MCF 10A (cell line): Measurements from ENCODE around the gene EEF1A2. TPM values are rescaled to one million over a fixed set of nuclear protein-coding genes. Genes with fewer than 3 reads are reported as not detected.

Source experiments
- BruUV-seq: library from RNA; stranded (reverse); fragments of 400-500 nt; replicated peaks from 2 replicates; lab custom pipeline; 2021; lab: Mats Ljungman, UMichigan
- CTCF ChIA-PET: fragments of 300-600 bp; sonication (Branson Sonifier 250); formaldehyde crosslinking; extraction: SDS; loops from one replicate; lab custom pipeline; 2021; ENCODE audit warnings: antibody characterized with exemption, inconsistent platforms; lab: Yijun Ruan, JAX
- POLR2A ChIA-PET: fragments of 300-600, 350-650 bp; sonication (Branson Sonifier 250); formaldehyde crosslinking; extraction: SDS; loops from one replicate; lab custom pipeline; 2020; ENCODE audit warnings: antibody characterized with exemption, inconsistent platforms; lab: Yijun Ruan, JAX
- DNase-seq: peaks from one replicate; pipeline ENCODE4 v3.0.0-alpha.2; 2018; ENCODE audit not compliant: unreplicated experiment
- H3K27ac Mint-ChIP-seq: one replicate; pipeline ENCODE4 v1.8.0; 2022; ENCODE audit warnings: mild to moderate bottlenecking, low read depth, mixed read lengths; ENCODE audit not compliant: unreplicated experiment
- H3K27me3 Mint-ChIP-seq: one replicate; pipeline ENCODE4 v1.8.0; 2022; ENCODE audit warnings: mixed read lengths; ENCODE audit not compliant: insufficient read depth, unreplicated experiment
- H3K36me3 Mint-ChIP-seq: one replicate; pipeline ENCODE4 v1.8.0; 2022; ENCODE audit warnings: mild to moderate bottlenecking, moderate library complexity, mixed read lengths; ENCODE audit not compliant: insufficient read depth, unreplicated experiment
- H3K4me1 Mint-ChIP-seq: one replicate; pipeline ENCODE4 v1.8.0; 2022; ENCODE audit warnings: mixed read lengths; ENCODE audit not compliant: insufficient read depth, unreplicated experiment
- H3K4me3 Mint-ChIP-seq: one replicate; pipeline ENCODE4 v1.8.0; 2022; ENCODE audit warnings: mild to moderate bottlenecking, moderate library complexity, mixed read lengths; ENCODE audit not compliant: unreplicated experiment
- H3K9me3 Mint-ChIP-seq: one replicate; pipeline ENCODE4 v1.8.0; 2022; ENCODE audit warnings: mixed read lengths; ENCODE audit not compliant: unreplicated experiment
- intact Hi-C: fragments of 100-400 bp; cut with micrococcal nuclease; formaldehyde crosslinking; loops from 2 replicates; pipeline ENCODE4 v1.14.1; 2022
- total RNA-seq: library from RNA; stranded (reverse); gene quantifications from 2 replicates; pipeline ENCODE4 v1.2.3, GENCODE V29; 2022
- TF ChIP-seq, protein P1 (sequence below): fragments of 200-600 bp; IDR thresholded peaks from one replicate; pipeline ENCODE4 v1.8.0; 2022; ENCODE audit warnings: antibody characterized with exemption, mild to moderate bottlenecking; ENCODE audit not compliant: unreplicated experiment

Gene EEF1A2
- total RNA-seq, 1 experiment from 2014 or later = 3.3 TPM

DNA sequence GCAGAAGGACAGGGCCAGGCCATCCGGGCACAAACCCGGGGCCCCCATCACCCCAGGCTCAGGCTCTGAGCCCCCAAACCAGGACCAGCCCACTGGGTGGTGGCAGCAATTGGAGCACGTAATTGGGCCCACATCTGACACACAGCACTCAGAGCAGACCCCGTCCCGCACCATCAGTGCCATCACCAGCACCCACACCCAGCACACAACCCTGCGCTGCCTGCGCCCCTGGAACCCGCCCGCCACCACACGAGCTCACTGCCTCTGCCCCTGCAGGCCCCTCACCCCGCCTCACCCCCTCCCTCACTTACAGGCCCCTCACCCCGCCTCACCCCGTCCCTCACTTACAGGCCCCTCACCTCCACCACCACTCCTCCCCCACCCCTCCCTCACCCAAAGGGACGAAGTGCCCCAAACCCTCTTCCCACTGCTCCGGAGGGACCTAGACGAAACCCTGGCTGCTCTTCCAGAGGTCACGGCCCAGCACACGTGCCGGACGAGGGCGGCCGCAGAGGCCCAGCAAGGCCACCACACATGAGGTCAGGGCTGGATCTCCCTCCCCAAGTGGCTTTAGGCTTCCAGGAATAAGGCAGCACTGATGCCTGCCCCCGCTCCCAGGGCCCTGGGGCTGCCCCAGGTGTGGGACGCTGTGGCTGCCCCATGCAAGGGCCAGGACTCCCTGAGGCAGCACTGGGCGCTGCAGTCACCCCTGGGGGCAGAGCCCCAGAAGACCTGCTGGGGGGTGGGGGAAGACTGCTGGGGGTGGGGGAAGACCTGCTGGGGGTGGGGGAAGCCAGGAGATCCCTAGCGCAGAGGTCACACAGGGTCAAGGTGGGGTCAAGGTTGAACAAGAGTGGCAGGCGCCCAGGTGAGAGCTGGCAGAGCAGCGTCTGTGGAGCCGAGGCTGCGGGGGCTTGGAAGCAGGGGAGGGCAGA, 48.8 kb downstream of the EEF1A2 start:
- DNase-seq = no peak
- no peak overlapping the region for H3K4me3 Mint-ChIP-seq
- POLR2A ChIA-PET = interaction anchor here (0.6 to 0.8 kb wide), 2 partner anchors 24 to 318 kb away, joined by 3 read pairs; no protein-coding TSS in a partner anchor
- no TSS peak for BruUV-seq
- H3K36me3 Mint-ChIP-seq = no peaks in the 10 kb centered on the region
- CTCF ChIA-PET = interaction anchor here (0.6 kb wide), 1 partner anchor 595 kb away, joined by 4 read pairs; no protein-coding TSS in a partner anchor
- H3K9me3 Mint-ChIP-seq = no peaks in the 10 kb centered on the region
- H3K27me3 Mint-ChIP-seq = peaks cover 33% of the 10 kb centered on the region
- H3K27ac Mint-ChIP-seq = no peak overlapping the region
- H3K4me1 Mint-ChIP-seq = peaks cover 4% of the 10 kb centered on the region
- TF ChIP-seq, protein P1, sequence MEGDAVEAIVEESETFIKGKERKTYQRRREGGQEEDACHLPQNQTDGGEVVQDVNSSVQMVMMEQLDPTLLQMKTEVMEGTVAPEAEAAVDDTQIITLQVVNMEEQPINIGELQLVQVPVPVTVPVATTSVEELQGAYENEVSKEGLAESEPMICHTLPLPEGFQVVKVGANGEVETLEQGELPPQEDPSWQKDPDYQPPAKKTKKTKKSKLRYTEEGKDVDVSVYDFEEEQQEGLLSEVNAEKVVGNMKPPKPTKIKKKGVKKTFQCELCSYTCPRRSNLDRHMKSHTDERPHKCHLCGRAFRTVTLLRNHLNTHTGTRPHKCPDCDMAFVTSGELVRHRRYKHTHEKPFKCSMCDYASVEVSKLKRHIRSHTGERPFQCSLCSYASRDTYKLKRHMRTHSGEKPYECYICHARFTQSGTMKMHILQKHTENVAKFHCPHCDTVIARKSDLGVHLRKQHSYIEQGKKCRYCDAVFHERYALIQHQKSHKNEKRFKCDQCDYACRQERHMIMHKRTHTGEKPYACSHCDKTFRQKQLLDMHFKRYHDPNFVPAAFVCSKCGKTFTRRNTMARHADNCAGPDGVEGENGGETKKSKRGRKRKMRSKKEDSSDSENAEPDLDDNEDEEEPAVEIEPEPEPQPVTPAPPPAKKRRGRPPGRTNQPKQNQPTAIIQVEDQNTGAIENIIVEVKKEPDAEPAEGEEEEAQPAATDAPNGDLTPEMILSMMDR = no peak
- intact Hi-C loops = no loop called here

DNA sequence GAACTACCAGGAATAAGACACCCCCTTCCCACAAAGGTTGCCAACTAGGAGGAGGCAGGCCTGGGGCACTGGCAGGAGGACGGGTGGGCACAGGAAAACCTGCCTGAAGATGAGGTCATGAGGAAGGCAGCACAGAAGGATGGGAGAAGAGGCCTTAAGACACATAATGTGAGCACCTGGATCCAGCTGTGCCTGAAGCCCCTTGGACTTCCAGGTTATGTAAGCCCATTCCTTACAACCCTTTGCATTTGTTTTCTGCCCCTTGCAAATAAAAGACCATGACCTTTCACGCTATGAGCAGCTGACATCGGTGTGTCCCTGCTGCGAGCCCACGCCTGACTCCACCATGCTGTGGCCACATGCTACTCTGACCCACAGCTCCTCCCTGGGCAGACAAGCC, 49.9 kb downstream of the EEF1A2 start:
- H3K4me1 Mint-ChIP-seq = peaks cover 2% of the 10 kb centered on the region
- intact Hi-C loops = no loop called here
- no peak for DNase-seq
- H3K27ac Mint-ChIP-seq = no peak overlapping the region
- CTCF ChIA-PET = no interaction called here
- no peaks in the 10 kb centered on the region for H3K36me3 Mint-ChIP-seq
- TF ChIP-seq, protein P1 = no peak
- no peak overlapping the region for H3K4me3 Mint-ChIP-seq
- no TSS peak for BruUV-seq
- POLR2A ChIA-PET = interaction anchor here (0.6 to 0.8 kb wide), 2 partner anchors 25 to 317 kb away, joined by 3 read pairs; no protein-coding TSS in a partner anchor
- H3K9me3 Mint-ChIP-seq = no peaks in the 10 kb centered on the region
- H3K27me3 Mint-ChIP-seq = peaks cover 33% of the 10 kb centered on the region

DNA sequence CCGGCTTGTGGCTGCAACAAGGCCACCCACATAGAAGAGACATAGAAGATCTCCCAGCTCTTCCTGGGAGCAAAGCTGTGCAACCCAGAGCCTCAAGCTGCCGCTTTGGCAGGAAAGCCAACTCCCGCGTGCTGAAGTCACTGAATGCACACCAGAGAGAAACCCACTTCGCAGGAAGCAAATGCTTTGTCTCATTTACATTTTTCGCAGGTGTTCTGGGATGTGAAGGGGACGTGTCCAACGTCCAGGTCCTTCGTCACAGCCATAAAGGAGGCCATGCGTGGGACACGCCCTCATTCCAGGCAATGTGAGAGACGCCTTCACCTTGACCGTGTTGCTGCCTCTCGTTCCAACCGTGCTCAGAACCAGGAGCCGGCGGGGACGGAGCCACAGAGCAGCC, 50.9 kb downstream of the EEF1A2 start:
- Mint-ChIP-seq H3K36me3 (no peaks in the 10 kb centered on the region), H3K4me1 (no peaks in the 10 kb centered on the region), H3K9me3 (peaks cover 6% of the 10 kb centered on the region), H3K4me3 (no peak overlapping the region), H3K27ac (no peak overlapping the region), H3K27me3 (peaks cover 33% of the 10 kb centered on the region)
- TF ChIP-seq, protein P1 = no peak
- intact Hi-C loops = no loop called here
- DNase-seq = no peak
- POLR2A ChIA-PET = no interaction called here
- no TSS peak for BruUV-seq
- CTCF ChIA-PET = interaction anchor here (0.9 kb wide), 1 partner anchor 139 kb away, joined by 3 read pairs; no protein-coding TSS in a partner anchor

DNA sequence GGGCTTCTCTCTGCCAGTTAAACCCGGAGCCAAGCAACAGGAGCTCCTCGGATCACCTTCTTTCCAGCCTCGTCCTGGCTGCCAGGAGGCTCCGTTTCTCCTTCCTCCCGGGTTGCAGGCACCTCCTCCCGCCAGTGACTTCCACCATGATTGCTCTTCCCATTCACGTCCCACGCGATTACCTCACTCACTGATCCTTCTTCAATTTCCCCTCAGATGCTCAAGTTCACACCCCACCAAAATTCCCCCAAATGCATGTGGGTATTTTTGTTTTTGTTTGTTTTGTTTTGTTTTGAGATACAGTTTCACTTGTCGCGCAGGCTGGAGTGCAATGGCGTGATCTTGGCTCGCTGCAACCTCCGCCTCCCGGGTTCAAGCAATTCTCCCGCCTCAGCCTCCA, 51.6 kb downstream of the EEF1A2 start:
- no peak for DNase-seq
- H3K4me3 Mint-ChIP-seq = no peak overlapping the region
- no TSS peak for BruUV-seq
- no peaks in the 10 kb centered on the region for H3K4me1 Mint-ChIP-seq
- peaks cover 12% of the 10 kb centered on the region for H3K9me3 Mint-ChIP-seq
- H3K36me3 Mint-ChIP-seq = no peaks in the 10 kb centered on the region
- ChIA-PET CTCF (interaction anchor here (0.9 kb wide), 1 partner anchor 139 kb away, joined by 3 read pairs; no protein-coding TSS in a partner anchor), POLR2A (interaction anchor here (0.6 kb wide), 1 partner anchor 166 kb away, joined by 4 read pairs; no protein-coding TSS in a partner anchor)
- H3K27me3 Mint-ChIP-seq = peaks cover 33% of the 10 kb centered on the region
- intact Hi-C loops = no loop called here
- TF ChIP-seq, protein P1 = no peak
- no peak overlapping the region for H3K27ac Mint-ChIP-seq
